GM12878 (cell line): Measurements from ENCODE around the gene TATDN2.

Experiments used
- EP300 ChIP-seq, 2 experiments: fragments of 150-350 bp in 1 of 2; IDR thresholded peaks; 2 replicates each; pipeline ENCODE4 v1.6.1; 2011 to 2012; ENCODE audit warnings: low read depth in 2 of 2, low read length in 2 of 2, borderline replicate concordance in 1 of 2, improper control_type of control experiment in 1 of 2, inconsistent platforms in 1 of 2; ENCODE audit not compliant: control insufficient read depth in 1 of 2
- FOS ChIP-seq: IDR thresholded peaks from 3 replicates; pipeline ENCODE4 v1.6.1; 2011; ENCODE audit warnings: borderline replicate concordance; ENCODE audit not compliant: insufficient read length; ENCODE audit errors: extremely low read depth
- HDAC2 ChIP-seq: fragments of 200-600 bp; sonication (generic); IDR thresholded peaks from 2 replicates; pipeline ENCODE4 v1.6.1; 2017
- RCOR1 ChIP-seq: conservative IDR thresholded peaks from 2 replicates; pipeline ENCODE4 v1.6.1; 2012; ENCODE audit warnings: low read depth, low read length, improper control_type of control experiment
- ZSCAN29 ChIP-seq: fragments of 450-650 bp; IDR thresholded peaks from 2 replicates; pipeline ENCODE4 v1.6.1; 2017; ENCODE audit warnings: mild to moderate bottlenecking, moderate library complexity

DNA sequence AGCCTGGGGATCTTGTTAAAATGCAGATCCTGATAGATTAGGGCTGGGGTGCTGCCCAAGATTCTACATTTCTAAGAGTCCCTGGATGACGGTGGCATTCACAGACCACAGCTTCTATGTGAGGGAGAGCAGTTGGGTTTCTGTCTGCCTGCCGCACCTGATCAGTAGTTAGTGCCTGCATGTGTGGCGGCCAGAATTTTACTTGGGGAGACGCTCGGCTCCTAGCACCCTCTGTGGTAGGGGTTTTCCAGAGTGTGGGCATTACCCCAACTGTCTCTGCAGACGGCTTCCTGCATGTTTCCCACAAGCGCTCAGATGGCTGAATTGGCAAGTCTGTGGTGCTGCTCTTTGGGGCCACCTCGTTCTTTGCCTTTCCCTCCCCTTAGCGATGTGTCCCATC is 36.2 kb downstream of the TATDN2 start:
- TF ChIP-seq EP300 (IDR thresholded peaks at IDR 0.05; ENCODE audit: borderline replicate concordance in 1 of 2, control insufficient read depth in 1 of 2, low read depth in 2 of 2, low read length in 2 of 2) = no peak
- TF ChIP-seq HDAC2 = no peak
- no peak for TF ChIP-seq ZSCAN29
- TF ChIP-seq FOS = no peak
- no peak for TF ChIP-seq RCOR1
